GM12865 (cell line): Measurements from ENCODE around the gene FGGY.

Source experiments
- DNase-seq: peaks from one replicate; pipeline ENCODE4 v3.0.0; 2010; ENCODE audit warnings: low read depth
- H3K4me3 ChIP-seq: 2 replicates; pipeline ENCODE4 v1.5.1; 2011; ENCODE audit warnings: mild to moderate bottlenecking, low read depth, low read length, control low read depth
- CTCF ChIP-seq: IDR thresholded peaks from 2 replicates; pipeline ENCODE4 v1.5.1; 2011; ENCODE audit warnings: low read length, control low read depth, low read depth, inconsistent platforms; ENCODE audit not compliant: insufficient read depth; ENCODE audit errors: missing control alignments

FGGY gene

GRCh38 chr1:59289570-59289969, 7.3 kb upstream of the FGGY start:
- no peak overlapping the region for H3K4me3 ChIP-seq
- no peak for TF ChIP-seq CTCF
- DNase-seq, result no peak

- peak; percentile 51 for TF ChIP-seq CTCF
- no peak overlapping the region for H3K4me3 ChIP-seq
- DNase-seq, result peak; percentile 79
These were observed 6.5 kb upstream of the FGGY start for GRCh38 chr1:59290193-59290949.

- DNase-seq, result no peak
- no peak overlapping the region for H3K4me3 ChIP-seq
- no peak for TF ChIP-seq CTCF
These were observed 5.3 kb upstream of the FGGY start for GRCh38 chr1:59291561-59291960.

GRCh38 chr1:59292562-59292961, 4.3 kb upstream of the FGGY start:
- DNase-seq, result peak; percentile 59
- TF ChIP-seq CTCF, result no peak

GRCh38 chr1:59293206-59293605, 3.7 kb upstream of the FGGY start:
- H3K4me3 ChIP-seq, result no peak overlapping the region
- DNase-seq, result no peak
- TF ChIP-seq CTCF, result no peak

More at GRCh38 chr1:59292562-59292961, 4.3 kb upstream of the FGGY start:
- H3K4me3 ChIP-seq, result no peak overlapping the region

GRCh38 chr1:59293849-59294248, 3.0 kb upstream of the FGGY start:
- TF ChIP-seq CTCF, result no peak
- no peak overlapping the region for H3K4me3 ChIP-seq
- DNase-seq, result no peak

- TF ChIP-seq CTCF, result no peak
- no peak overlapping the region for H3K4me3 ChIP-seq
- DNase-seq, result no peak
These were observed 2.5 kb upstream of the FGGY start for GRCh38 chr1:59294423-59294822.
